22Rv1 (cell line): ENCODE data around the gene SRRT.

ENCODE experiments used
- ZFX ChIP-seq: fragments of 450-650 bp; IDR thresholded peaks from 2 replicates; pipeline ENCODE4 v1.6.1; 2017; ENCODE audit warnings: antibody characterized with exemption, borderline replicate concordance
- TF ChIP-seq, protein P1 (sequence below): fragments of 450-650 bp; IDR thresholded peaks from 2 replicates; pipeline ENCODE4 v1.5.1; 2017; ENCODE audit warnings: mild to moderate bottlenecking

DNA sequence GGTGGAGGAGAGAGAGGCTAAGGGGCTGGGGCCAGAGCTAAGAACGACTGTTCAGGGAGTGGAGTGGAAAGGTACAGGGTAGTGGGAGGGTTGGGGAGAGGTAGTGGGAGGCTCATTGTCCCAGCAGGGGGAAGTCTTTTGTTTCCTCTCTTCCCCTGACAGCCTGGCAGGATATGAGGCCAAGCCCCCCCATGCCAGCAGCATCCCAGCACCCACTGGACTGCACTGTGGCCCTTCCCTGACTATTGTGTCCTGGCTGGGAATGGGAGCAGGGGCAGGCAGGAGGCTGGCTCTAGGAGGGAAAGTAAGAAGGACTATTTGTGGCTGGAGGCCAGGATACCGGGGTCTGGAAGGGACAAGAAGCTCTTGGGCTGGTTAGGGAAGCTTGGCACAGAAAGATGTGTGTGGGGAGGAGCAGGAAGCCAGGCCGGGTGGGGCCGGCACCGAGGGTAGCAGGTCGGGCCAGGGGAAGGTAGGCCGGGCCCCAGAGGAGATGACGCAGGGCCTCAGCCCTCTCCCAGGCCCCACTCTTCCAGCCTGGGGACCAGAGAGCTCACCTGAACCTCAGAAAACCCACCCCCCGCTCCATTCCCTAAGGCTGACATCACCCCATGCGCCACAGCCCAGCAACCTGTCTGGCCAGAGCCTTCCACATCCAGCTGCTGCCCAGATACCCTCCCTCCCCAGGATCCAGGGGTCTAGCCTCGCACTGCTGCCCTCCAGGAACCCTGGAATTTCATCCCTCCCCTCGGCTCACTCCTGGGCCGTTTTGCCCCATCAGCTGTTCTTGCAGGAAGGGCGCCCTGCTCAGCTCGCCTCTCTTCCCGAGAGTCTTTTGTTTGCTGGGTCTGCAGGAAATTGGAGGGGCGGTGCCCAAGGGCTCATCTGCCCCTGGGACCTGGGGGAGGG is 38.7 kb upstream of the SRRT start:
- TF ChIP-seq, protein P1, sequence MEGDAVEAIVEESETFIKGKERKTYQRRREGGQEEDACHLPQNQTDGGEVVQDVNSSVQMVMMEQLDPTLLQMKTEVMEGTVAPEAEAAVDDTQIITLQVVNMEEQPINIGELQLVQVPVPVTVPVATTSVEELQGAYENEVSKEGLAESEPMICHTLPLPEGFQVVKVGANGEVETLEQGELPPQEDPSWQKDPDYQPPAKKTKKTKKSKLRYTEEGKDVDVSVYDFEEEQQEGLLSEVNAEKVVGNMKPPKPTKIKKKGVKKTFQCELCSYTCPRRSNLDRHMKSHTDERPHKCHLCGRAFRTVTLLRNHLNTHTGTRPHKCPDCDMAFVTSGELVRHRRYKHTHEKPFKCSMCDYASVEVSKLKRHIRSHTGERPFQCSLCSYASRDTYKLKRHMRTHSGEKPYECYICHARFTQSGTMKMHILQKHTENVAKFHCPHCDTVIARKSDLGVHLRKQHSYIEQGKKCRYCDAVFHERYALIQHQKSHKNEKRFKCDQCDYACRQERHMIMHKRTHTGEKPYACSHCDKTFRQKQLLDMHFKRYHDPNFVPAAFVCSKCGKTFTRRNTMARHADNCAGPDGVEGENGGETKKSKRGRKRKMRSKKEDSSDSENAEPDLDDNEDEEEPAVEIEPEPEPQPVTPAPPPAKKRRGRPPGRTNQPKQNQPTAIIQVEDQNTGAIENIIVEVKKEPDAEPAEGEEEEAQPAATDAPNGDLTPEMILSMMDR: no peak
- no peak for TF ChIP-seq ZFX
